ENCODE measurements around the gene MEGF11.

DNA sequence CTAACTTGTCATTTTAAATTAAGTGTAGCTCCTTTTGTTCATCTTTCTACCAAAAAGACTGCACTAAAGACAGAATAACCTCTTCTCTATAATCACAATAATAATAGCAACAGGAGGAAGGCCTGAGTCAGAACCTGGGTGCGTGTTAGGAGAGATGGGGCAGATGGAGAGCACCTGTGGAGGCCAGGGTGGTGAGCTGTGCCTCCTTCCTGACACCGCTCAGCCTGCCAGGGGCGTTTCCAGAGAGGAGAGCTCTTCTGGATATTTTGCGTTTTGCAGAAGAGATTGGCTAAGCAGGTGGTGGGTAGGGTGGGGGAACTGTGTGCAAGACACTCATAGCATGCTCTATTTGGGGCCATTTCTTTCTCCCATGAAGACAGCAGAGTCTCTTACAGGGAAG is 83.5 kb downstream of the MEGF11 start:
- TF ChIP-seq POLR2AphosphoS5 (IDR thresholded peaks at IDR 0.05; ENCODE audit: low read depth), result no peak
- TF ChIP-seq SPI1 (IDR thresholded peaks at IDR 0.05; ENCODE audit: borderline replicate concordance, low read depth), result no peak
- TF ChIP-seq, protein P1, sequence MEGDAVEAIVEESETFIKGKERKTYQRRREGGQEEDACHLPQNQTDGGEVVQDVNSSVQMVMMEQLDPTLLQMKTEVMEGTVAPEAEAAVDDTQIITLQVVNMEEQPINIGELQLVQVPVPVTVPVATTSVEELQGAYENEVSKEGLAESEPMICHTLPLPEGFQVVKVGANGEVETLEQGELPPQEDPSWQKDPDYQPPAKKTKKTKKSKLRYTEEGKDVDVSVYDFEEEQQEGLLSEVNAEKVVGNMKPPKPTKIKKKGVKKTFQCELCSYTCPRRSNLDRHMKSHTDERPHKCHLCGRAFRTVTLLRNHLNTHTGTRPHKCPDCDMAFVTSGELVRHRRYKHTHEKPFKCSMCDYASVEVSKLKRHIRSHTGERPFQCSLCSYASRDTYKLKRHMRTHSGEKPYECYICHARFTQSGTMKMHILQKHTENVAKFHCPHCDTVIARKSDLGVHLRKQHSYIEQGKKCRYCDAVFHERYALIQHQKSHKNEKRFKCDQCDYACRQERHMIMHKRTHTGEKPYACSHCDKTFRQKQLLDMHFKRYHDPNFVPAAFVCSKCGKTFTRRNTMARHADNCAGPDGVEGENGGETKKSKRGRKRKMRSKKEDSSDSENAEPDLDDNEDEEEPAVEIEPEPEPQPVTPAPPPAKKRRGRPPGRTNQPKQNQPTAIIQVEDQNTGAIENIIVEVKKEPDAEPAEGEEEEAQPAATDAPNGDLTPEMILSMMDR (IDR thresholded peaks at IDR 0.05; ENCODE audit: insufficient read depth, low read length), result no peak
- TF ChIP-seq, protein P2, sequence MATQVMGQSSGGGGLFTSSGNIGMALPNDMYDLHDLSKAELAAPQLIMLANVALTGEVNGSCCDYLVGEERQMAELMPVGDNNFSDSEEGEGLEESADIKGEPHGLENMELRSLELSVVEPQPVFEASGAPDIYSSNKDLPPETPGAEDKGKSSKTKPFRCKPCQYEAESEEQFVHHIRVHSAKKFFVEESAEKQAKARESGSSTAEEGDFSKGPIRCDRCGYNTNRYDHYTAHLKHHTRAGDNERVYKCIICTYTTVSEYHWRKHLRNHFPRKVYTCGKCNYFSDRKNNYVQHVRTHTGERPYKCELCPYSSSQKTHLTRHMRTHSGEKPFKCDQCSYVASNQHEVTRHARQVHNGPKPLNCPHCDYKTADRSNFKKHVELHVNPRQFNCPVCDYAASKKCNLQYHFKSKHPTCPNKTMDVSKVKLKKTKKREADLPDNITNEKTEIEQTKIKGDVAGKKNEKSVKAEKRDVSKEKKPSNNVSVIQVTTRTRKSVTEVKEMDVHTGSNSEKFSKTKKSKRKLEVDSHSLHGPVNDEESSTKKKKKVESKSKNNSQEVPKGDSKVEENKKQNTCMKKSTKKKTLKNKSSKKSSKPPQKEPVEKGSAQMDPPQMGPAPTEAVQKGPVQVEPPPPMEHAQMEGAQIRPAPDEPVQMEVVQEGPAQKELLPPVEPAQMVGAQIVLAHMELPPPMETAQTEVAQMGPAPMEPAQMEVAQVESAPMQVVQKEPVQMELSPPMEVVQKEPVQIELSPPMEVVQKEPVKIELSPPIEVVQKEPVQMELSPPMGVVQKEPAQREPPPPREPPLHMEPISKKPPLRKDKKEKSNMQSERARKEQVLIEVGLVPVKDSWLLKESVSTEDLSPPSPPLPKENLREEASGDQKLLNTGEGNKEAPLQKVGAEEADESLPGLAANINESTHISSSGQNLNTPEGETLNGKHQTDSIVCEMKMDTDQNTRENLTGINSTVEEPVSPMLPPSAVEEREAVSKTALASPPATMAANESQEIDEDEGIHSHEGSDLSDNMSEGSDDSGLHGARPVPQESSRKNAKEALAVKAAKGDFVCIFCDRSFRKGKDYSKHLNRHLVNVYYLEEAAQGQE (IDR thresholded peaks at IDR 0.05; ENCODE audit: insufficient replicate concordance, low read depth), result no peak
